Activated CD8-positive, alpha-beta memory T cell treated with anti-CD3 and anti-CD28 coated beads, Interleukin-2, amount 50 U/mL, for 24 hours (primary cell): Measurements from ENCODE around the gene MZT2B.
"Not testable (repeated sequence)": the region's sequence is repeated elsewhere in the genome, so short reads cannot be mapped to it uniquely, and the experiment has no call there.

ENCODE experiments used
- DNase-seq: peaks from one replicate; pipeline ENCODE4 v3.0.0-alpha.2; 2020; ENCODE audit errors: extremely low read depth

MZT2B gene

GRCh38 chr2:130152816-130153595 is 29.1 kb upstream of the MZT2B start:
- DNase-seq: no peak

DNA sequence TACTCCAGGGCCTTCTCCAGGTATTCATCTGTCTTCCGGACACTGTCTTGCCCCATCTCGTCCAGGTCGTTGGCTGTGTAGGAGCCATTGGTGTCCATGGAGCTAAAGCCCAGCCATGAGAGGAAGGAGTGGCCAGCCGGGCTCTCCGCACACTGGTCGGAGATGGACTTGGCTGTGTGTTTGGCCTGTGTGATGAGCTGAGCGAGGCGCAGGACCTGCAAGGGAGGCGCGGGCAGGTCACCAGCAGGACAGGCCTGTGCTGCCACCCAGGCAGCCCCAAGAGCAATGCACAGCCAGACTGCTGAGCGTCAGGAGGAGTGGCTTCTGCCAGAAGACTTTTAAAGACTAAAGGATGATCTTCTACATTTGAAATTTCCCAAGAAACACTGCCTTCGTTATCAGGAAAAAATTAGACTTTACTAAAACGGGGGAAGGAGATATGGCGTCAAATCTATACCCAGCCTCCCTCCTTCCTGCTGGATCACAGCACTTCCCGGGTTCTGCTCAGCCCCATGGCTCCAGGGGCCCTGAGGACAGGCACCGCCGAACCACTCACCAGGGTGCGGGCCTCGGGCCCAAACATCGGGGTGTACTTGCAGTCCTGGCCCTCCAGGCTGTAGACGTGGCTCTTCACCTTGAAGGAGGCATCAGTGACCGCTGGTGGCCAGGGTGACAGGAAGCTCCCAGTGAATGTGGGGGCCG is 28.2 kb upstream of the MZT2B start:
- DNase-seq: not testable (repeated sequence)

DNA sequence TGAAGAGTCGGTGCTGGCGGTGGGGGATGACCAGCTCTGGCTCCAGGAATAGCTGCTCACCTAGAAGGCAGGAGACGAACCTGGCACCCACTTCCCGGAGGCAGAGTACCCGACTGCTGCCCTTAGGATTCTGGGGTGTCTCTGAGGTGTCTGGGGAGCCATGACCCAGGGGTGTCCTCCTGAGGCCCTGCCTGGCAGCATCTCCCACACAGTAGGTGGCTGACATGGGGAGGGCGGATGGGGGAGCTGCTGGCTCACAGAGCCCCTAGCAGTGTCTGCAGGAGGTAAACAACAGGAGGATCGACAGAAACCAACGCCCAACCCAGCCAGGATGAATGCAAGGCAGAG is 27.7 kb upstream of the MZT2B start:
- DNase-seq: not testable (repeated sequence)

DNA sequence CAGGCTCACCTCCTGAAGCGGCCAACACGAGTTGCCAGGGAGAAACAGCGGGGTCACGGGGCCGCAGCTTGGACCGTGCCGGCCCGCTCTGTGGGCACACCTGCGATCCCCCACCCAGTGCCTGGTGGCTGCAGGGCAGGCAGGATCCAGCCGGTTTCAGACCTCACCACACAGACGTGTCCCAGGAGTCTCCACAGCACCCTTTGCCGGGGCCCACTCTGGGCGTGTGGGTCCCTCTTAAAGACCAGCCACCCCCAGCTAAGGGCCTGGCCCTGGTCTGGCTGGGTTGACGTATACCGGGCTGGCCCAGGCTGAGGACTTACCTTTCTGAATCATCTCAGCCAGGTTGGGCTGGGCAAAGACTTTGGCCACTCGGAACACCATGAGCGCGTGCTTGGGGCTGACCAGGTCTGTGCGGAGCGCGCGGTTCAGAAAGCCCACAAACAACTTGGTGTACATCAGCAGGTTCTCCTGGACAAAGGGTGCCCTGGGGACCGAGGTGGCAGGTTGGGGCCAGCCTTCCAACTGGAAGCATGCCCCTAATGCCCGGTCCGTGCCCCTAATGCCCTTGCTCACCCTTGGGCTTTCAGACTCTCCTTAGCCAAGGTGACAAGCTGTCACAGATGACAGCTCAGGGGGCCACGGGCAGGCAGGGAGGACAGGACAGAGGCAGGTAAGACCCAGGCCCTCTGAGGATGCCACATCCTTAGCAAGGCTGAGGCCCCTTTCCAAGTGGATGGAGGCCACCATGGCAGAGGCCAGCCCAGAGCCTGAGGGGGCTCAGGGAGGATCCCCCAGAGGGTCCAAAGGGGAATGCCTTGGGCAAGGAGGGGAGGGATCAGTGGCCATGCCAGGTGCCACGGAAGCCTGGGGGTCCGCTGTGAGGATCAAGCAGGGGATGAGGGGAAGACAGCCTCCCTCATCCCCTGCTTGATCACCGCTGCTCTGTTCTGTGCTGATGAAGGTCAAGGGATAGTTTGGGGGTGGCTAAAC is 27.0 kb upstream of the MZT2B start:
- no peak for DNase-seq

GRCh38 chr2:130155956-130156623 is 26.0 kb upstream of the MZT2B start:
- DNase-seq: not testable (repeated sequence)

DNA sequence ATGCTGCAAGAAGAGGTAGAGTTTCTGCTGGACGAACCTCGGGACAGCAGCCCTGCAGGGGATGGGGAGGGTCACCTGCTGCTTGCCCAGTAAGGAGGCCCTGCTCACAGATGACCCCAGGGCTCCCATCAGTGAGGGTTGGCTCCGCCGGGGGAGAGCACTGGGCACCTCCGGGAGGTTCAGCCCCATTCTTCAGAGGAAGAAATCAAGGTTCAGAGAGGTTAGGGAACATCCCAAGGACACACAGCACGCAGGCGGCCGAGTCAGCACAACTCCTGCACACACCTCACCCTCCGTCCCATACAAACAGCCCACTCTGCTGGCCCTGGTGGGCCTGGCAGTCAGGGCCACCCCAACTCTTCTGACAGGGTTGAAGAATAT is 25.4 kb upstream of the MZT2B start:
- no peak for DNase-seq

GRCh38 chr2:130157354-130157753 is 24.7 kb upstream of the MZT2B start:
- not testable (repeated sequence) for DNase-seq

DNA sequence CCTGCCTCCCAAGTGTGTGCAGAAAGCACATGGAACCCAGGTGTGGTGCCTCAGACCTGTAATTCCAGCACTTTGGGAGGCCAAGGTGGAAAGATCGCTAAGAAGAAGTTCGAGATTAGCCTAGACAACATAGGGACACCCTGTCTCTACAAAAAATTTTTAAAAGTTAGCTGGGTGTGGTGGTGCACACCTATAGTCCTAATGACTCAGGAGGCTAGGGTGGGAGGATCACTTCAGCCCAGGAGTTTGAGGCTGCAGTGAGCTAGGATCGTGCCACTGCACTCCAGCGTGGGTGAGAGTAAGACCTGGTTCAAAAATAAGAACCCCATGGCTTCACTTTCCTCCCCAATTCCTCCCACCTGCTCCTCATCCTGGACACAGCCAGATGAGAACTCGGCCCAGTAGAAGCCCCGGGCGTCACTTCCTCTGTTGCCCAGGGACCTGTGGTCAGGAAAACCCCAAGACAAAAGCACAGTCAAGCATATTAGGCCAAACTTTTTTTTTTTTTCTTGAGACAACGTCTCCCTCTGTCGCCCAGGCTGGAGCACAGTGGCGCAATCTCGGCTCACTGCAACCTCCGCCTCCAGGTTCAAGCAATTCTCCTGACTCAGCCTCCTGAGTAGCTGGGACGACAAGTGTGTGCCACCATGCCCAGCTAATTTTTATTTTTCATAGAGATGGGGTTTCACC is 24.1 kb upstream of the MZT2B start:
- DNase-seq: not testable (repeated sequence)

- DNase-seq: no peak
Measured at GRCh38 chr2:130158631-130159030, 23.4 kb upstream of the MZT2B start.

GRCh38 chr2:130159376-130159775 is 22.7 kb upstream of the MZT2B start:
- DNase-seq: not testable (repeated sequence)

- no peak for DNase-seq
Measured at GRCh38 chr2:130160131-130160530, 21.9 kb upstream of the MZT2B start.

DNA sequence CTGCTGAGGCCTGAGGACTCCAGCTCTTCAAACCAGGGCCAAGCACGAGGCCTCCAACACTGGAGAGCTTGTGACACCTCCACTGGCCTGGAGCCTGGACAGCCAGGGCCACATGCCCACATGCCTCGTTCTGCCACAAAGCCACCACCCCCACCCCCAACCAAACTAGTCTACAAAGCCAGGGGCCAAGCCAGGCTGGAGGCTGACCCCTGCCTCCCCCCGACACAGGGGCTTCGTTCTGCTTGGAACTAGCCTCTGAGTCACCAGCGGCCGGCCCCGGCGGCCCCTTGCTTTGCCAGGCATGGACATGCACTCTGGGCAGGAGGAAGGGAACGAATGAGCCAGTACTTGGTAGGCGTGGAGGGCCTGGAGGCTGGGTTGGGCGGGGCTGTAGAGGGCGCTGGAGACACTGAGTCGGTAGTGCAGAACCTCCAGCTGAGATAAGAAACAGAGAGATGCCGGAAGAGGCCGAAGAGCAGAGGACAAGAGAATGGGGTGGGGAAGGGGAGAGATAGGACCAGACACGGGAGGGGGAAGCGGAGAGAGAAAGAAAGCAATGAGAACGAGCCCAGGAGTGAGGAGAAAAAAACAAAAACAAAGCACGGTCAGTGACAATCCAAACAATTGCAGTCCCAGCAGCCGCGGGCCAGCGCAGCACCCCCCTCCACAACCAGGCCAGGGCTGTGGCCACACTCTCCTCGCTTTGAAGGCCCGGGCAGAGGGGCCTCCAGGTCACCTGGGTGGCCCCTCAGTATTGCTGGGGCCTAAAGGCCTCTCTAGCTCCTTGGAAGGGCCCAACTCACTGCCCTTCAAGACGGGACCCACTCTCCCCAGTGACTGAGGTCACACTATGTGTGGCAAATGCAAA is 21.0 kb upstream of the MZT2B start:
- DNase-seq: not testable (repeated sequence)

GRCh38 chr2:130162486-130162885 is 19.6 kb upstream of the MZT2B start:
- not testable (repeated sequence) for DNase-seq

DNA sequence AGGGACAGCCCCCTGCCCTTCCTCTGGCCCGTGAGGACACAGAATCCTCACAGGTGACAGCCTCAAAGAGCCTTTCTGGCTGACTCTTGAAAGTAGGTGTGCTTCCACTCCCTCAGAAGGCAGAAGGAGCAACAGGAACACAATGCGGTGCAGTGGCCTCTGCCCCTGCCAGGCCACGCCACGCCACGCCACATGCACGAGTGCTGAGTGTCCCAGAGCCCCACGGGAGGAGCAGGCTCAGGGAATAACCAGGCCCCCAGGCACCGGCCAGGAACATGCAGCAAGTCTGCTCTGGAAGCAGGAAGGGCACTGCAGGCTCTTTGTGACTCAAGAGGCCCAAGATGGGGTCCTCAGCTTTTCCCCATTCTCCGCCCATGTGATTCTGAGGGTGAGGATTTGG is 19.1 kb upstream of the MZT2B start:
- DNase-seq: no peak

GRCh38 chr2:130165293-130166016 is 16.6 kb upstream of the MZT2B start:
- no peak for DNase-seq

DNA sequence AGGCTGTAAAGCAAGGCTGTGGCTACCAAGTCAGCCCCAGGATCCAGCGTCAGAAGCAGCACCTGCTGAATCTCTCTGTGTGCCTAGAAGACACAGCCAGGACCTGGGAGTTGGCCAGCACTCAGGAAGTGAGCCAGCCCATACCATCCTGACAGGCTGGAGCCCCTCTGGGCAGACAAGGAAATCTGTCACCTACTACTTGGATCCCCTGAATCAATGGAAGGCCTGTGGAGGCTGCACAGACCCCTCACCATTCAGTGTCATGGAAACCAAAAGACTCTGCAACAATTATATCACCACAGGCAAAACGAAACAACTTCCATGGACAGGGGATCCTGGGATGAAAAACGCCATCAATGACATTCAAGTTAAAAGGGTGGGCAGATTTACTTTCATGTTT is 15.5 kb upstream of the MZT2B start:
- DNase-seq: not testable (repeated sequence)

- DNase-seq: not testable (repeated sequence)
Measured at GRCh38 chr2:130169163-130169562, 12.9 kb upstream of the MZT2B start.

- DNase-seq: no peak
Measured at GRCh38 chr2:130169896-130170295, 12.2 kb upstream of the MZT2B start.

- DNase-seq: not testable (repeated sequence)
Measured at GRCh38 chr2:130174866-130175265, 7.2 kb upstream of the MZT2B start.
